Measurements from ENCODE around the gene CDC20.
A peak's percentile ranks its signal among the peaks of the same experiment; 100 is the strongest.

CDC20 gene

DNA sequence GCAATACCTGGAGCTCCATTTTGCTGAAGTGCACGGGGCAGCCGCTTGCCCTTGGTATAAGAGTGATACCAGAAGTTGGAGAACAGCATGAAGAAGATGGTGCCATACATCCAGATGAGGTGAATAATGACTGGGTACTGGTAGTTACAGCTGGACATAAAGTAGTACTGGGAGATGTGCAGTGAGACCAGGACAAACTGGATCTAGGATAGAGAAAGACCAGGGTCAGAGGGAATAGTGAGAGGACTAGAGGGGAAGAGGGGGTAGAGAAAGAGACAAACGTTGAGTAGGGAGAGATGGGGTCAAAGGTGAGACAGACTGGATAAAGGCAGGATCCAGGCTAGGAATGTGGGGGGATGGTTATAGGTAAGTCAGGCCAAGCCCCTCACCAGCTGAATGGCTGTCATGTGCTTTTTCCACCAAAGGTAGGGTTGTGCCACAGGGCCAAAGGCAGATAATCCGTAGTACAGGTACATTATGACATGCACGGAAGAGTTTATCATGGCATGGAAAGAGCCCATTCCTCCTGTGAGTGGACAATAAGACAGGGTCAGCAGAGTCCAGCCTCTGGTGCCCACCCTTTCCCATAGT is 5.2 kb downstream of the CDC20 start:
- no peak overlapping the region for H3K4me3 ChIP-seq (ENCODE audit: low read depth, low read length)
- no peak for DNase-seq (ENCODE audit: low read depth)
- no peak for TF ChIP-seq CTCF (IDR thresholded peaks at IDR 0.05; ENCODE audit: control insufficient read depth, extremely low read depth, insufficient read depth)

GRCh38 chr1:43365678-43366077 is 6.9 kb downstream of the CDC20 start:
- no peak for TF ChIP-seq CTCF (IDR thresholded peaks at IDR 0.05; ENCODE audit: control insufficient read depth, extremely low read depth, insufficient read depth)
- H3K4me3 ChIP-seq (ENCODE audit: low read depth, low read length): peak overlapping the region; percentile 84
- no peak for DNase-seq (ENCODE audit: low read depth)

GRCh38 chr1:43366179-43366578 is 7.4 kb downstream of the CDC20 start:
- peak overlapping the region; percentile 84 for H3K4me3 ChIP-seq (ENCODE audit: low read depth, low read length)
- DNase-seq (ENCODE audit: low read depth): no peak
- no peak for TF ChIP-seq CTCF (IDR thresholded peaks at IDR 0.05; ENCODE audit: control insufficient read depth, extremely low read depth, insufficient read depth)

GRCh38 chr1:43366601-43367025 is 7.8 kb downstream of the CDC20 start:
- peak overlapping the region; percentile 84 for H3K4me3 ChIP-seq (ENCODE audit: low read depth, low read length)
- TF ChIP-seq CTCF (IDR thresholded peaks at IDR 0.05; ENCODE audit: control insufficient read depth, extremely low read depth, insufficient read depth): no peak
- DNase-seq (ENCODE audit: low read depth): no peak

GRCh38 chr1:43367026-43367903 is 8.5 kb downstream of the CDC20 start:
- no peak for DNase-seq (ENCODE audit: low read depth)
- peak overlapping the region; percentile 84 for H3K4me3 ChIP-seq (ENCODE audit: low read depth, low read length)
- TF ChIP-seq CTCF (IDR thresholded peaks at IDR 0.05; ENCODE audit: control insufficient read depth, extremely low read depth, insufficient read depth): 0 out of 2 replicates have a peak, but pooled peaks have one; percentile 6

- peak; percentile 52 for DNase-seq (ENCODE audit: low read depth)
- peak within 1 kb of the TSS; percentile 84 for H3K4me3 ChIP-seq (ENCODE audit: low read depth, low read length)
- peak; percentile 51 for TF ChIP-seq CTCF (IDR thresholded peaks at IDR 0.05; ENCODE audit: control insufficient read depth, extremely low read depth, insufficient read depth)
Measured at GRCh38 chr1:43367904-43368645, 9.3 kb downstream of the CDC20 start, which contains the start of gene ELOVL1. Gene ELOVL1 (minus strand): TSS chr1:43368011. CDS start chr1:43365609, 2,402 bp downstream.
